ENCODE results near the gene SLC6A18.

DNA sequence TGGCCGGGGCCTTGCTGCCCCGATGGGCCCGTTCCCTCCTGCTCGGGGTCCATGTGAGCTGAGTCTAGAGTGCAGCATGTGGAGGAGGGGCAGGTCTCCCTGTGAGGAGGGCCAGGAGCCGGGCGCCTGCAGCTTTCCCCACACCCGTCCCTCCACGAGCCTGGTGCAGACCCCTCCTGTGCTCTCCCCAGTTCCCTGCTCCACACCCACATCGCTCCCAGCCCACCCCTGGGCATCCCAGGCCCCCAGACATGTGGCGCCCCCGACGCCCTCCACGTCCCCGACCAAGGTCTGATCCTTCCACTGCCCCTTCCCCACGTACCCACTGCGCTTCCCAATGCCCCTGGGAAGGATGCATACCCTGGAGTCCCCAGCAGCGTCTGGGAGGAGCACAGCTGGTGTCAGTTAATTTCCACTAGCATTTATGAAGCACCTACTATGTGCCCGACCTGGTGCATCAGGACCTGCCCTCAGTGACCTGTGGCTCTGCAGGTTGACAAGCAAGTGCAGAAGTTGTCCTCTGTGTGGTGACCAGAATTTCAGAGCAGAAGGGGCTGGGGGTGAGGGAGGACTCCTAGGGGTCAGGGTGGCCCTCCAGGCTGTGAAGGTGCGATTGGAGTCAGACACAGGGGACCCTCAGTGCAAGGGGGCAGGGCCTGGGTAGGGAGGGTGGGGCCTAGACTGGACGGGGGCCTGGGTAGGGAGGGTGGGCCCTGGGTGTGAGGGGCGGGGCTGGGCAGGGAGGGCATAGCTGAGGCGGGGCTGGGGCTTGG is 10.8 kb upstream of the SLC6A18 start:
- TF ChIP-seq SP2 (CRISPR knock-in tag; IDR thresholded peaks at IDR 0.05) (no peak), JUN (CRISPR knock-in tag; IDR thresholded peaks at IDR 0.05) (no peak), TCF12 (IDR thresholded peaks at IDR 0.05) (no peak), TCF12 (CRISPR knock-in tag; IDR thresholded peaks at IDR 0.05) (no peak), KLF13 (CRISPR knock-in tag; IDR thresholded peaks at IDR 0.05) (no peak), EP300 (IDR thresholded peaks at IDR 0.05; ENCODE audit: low read depth in 2 of 2, low read length in 2 of 2) (no peak), EP300 (CRISPR knock-in tag; IDR thresholded peaks at IDR 0.05; ENCODE audit: borderline replicate concordance) (no peak), DPF2 (CRISPR knock-in tag; IDR thresholded peaks at IDR 0.05; ENCODE audit: borderline replicate concordance, low read depth) (no peak), HNRNPUL1 (IDR thresholded peaks at IDR 0.05; ENCODE audit: low read depth, low read length) (no peak), ZNF121 (CRISPR knock-in tag; IDR thresholded peaks at IDR 0.05) (no peak), ZNF253 (CRISPR knock-in tag; IDR thresholded peaks at IDR 0.05; ENCODE audit: borderline replicate concordance) (no peak)
- TF ChIP-seq, protein P1, sequence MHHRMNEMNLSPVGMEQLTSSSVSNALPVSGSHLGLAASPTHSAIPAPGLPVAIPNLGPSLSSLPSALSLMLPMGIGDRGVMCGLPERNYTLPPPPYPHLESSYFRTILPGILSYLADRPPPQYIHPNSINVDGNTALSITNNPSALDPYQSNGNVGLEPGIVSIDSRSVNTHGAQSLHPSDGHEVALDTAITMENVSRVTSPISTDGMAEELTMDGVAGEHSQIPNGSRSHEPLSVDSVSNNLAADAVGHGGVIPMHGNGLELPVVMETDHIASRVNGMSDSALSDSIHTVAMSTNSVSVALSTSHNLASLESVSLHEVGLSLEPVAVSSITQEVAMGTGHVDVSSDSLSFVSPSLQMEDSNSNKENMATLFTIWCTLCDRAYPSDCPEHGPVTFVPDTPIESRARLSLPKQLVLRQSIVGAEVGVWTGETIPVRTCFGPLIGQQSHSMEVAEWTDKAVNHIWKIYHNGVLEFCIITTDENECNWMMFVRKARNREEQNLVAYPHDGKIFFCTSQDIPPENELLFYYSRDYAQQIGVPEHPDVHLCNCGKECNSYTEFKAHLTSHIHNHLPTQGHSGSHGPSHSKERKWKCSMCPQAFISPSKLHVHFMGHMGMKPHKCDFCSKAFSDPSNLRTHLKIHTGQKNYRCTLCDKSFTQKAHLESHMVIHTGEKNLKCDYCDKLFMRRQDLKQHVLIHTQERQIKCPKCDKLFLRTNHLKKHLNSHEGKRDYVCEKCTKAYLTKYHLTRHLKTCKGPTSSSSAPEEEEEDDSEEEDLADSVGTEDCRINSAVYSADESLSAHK (CRISPR knock-in tag; IDR thresholded peaks at IDR 0.05; ENCODE audit: borderline replicate concordance), result no peak
- TF ChIP-seq, protein P2, sequence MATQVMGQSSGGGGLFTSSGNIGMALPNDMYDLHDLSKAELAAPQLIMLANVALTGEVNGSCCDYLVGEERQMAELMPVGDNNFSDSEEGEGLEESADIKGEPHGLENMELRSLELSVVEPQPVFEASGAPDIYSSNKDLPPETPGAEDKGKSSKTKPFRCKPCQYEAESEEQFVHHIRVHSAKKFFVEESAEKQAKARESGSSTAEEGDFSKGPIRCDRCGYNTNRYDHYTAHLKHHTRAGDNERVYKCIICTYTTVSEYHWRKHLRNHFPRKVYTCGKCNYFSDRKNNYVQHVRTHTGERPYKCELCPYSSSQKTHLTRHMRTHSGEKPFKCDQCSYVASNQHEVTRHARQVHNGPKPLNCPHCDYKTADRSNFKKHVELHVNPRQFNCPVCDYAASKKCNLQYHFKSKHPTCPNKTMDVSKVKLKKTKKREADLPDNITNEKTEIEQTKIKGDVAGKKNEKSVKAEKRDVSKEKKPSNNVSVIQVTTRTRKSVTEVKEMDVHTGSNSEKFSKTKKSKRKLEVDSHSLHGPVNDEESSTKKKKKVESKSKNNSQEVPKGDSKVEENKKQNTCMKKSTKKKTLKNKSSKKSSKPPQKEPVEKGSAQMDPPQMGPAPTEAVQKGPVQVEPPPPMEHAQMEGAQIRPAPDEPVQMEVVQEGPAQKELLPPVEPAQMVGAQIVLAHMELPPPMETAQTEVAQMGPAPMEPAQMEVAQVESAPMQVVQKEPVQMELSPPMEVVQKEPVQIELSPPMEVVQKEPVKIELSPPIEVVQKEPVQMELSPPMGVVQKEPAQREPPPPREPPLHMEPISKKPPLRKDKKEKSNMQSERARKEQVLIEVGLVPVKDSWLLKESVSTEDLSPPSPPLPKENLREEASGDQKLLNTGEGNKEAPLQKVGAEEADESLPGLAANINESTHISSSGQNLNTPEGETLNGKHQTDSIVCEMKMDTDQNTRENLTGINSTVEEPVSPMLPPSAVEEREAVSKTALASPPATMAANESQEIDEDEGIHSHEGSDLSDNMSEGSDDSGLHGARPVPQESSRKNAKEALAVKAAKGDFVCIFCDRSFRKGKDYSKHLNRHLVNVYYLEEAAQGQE (IDR thresholded peaks at IDR 0.05; ENCODE audit: borderline replicate concordance in 1 of 2, low read depth in 1 of 2, low read length in 2 of 2), result no peak
- TF ChIP-seq, protein P3, sequence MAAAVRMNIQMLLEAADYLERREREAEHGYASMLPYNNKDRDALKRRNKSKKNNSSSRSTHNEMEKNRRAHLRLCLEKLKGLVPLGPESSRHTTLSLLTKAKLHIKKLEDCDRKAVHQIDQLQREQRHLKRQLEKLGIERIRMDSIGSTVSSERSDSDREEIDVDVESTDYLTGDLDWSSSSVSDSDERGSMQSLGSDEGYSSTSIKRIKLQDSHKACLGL (CRISPR knock-in tag; IDR thresholded peaks at IDR 0.05), result no peak
- TF ChIP-seq, protein P4, sequence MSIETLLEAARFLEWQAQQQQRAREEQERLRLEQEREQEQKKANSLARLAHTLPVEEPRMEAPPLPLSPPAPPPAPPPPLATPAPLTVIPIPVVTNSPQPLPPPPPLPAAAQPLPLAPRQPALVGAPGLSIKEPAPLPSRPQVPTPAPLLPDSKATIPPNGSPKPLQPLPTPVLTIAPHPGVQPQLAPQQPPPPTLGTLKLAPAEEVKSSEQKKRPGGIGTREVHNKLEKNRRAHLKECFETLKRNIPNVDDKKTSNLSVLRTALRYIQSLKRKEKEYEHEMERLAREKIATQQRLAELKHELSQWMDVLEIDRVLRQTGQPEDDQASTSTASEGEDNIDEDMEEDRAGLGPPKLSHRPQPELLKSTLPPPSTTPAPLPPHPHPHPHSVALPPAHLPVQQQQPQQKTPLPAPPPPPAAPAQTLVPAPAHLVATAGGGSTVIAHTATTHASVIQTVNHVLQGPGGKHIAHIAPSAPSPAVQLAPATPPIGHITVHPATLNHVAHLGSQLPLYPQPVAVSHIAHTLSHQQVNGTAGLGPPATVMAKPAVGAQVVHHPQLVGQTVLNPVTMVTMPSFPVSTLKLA (IDR thresholded peaks at IDR 0.05), result no peak

Data from HepG2 (cell line).